GM18502 (cell line): ENCODE measurements around the gene RNF10.
A peak's percentile ranks its signal among the peaks of the same experiment; 100 is the strongest.
"Not testable (repeated sequence)": the region's sequence is repeated elsewhere in the genome, so short reads cannot be mapped to it uniquely, and the experiment has no call there.

Experiments used
- ATAC-seq: cut with Tn5 transposase; IDR thresholded peaks from one replicate; pipeline ENCODE4 v1.9.1; 2021; ENCODE audit warnings: mild to moderate bottlenecking; ENCODE audit not compliant: unreplicated experiment, poor library complexity

Gene RNF10

DNA sequence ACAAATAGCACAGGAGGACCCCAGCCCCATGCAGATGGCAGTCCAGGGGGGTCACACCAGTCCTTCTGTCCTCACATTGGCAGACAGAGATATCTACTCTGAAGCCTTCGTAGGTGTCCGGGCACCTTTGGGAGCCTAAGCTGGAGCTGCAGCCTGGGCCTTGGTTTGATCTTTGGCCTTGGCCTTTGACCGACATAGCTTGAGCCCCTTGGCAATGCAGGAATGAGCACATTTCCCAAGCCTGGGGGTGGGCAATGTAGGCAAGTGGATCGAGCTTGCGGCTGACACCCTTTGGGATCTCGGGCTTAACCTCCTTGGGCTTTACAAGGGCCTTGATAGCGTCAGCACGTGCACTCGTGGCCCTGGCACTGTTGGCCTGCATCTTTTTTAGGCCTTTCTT, 11.6 kb upstream of the RNF10 start:
- ATAC-seq = no peak

DNA sequence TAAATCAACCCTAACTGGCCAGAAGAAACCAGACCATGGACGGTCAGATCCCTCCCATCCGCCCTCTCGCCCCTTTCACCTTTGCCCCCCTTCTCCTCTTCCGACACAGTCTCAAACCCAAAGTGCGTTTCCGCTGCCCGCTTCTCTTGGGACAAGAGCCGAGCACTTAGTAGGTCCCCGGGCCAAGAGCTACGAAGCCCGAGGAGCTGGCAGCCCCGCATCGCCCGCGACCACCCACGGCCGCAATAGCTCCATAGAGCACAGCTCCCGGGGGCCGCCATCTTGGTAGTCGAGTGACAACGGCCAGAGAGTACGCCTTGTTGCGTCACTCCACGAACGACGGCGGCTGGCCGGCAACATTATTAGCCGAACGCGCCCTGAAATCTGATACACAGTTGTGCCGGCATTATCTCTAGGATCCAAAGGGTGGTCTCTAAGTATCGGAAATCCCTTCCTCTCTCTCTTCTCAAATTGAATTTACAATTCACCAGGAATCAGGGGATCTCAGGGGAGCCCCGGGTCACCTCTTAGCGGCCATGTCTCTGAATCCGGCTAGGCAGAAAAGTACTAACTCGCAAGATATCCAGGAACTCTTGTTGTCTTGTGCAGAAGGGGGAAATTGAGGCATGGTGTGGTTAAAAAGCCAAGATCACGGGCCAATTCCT, 5.2 kb upstream of the RNF10 start, which contains the start of gene COQ5:
Gene COQ5, minus strand, starts transcription at position 298 of the 665 bp plus-strand sequence. Its CDS starts 17 bp downstream, at position 281.
- ATAC-seq = peak; percentile 81

DNA sequence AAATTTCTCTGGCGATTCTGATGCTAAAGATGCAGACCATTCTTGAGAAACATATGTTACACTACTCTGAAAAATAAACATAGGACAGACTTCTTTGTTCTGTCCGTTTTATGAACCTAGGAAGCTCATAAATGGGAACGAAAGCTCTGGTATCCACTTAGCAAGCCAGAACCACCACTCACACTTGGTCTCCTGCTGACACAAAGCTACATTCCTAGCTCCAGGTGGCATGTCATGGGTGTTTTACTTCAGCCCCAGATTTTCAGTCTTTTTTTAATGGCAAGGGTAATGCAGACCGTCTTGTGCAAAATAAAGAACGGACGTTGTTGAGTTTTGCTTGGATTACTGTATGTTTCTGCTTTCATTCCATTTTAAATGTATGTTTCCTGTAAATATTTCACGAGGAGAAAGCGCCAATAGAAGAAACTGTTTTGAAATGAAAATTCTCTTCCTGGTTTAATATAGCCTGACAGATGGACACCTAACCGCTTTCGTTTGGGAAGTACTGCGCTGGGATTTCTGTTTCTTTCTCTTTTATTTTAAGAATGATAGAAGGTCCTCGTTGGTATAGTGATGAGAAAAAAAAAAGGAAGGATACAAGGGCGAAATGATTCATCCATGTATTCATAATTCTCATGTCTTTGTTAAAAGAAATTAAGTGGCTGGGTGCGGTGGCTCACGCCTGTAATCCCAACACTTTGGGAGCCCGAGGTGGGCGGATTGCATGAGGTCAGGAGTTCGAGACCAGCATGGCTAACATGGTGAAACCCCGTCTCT, 4.3 kb upstream of the RNF10 start:
- ATAC-seq = no peak

DNA sequence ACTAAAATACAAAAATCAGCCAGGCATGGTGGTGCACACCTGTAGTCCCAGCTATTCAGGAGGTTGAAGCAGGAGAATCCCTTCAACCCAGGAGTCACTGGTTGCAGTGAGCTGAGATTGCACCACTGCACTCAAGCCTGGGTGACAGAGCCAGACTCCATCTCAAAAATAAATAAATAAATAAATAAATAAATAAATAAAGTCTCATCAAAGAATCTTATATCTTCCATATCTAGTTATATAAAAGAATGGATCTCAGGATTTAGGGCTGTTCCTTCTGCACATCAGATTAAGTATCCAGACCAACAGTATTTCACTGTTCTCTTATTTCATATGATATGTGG, 3.8 kb upstream of the RNF10 start:
- ATAC-seq = not testable (repeated sequence)

DNA sequence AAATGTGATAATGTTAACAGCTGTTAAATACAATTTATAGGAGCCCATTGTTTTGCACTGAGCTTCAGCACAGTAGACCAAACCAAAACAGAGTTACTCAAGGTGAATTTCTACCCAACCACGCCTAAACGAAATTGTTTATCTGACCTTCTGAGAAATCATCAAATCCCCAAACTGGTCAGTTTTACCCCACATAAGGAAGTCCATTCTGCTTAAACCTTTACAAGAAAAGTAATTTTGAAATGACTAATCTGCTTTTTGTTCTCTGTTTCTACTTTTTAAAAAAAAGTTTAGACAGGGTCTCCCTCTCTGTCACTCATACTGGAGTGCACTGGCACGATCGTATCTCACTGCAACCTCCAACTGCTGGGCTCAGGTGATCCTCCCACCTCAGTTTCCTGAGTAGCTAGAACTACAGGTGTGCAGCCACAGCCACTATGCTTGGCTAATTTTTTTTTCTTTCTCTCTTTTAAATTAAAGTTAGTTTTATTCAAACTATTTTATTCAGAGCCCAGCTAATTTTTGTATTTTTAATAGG, 1.4 kb upstream of the RNF10 start:
- ATAC-seq = no peak

DNA sequence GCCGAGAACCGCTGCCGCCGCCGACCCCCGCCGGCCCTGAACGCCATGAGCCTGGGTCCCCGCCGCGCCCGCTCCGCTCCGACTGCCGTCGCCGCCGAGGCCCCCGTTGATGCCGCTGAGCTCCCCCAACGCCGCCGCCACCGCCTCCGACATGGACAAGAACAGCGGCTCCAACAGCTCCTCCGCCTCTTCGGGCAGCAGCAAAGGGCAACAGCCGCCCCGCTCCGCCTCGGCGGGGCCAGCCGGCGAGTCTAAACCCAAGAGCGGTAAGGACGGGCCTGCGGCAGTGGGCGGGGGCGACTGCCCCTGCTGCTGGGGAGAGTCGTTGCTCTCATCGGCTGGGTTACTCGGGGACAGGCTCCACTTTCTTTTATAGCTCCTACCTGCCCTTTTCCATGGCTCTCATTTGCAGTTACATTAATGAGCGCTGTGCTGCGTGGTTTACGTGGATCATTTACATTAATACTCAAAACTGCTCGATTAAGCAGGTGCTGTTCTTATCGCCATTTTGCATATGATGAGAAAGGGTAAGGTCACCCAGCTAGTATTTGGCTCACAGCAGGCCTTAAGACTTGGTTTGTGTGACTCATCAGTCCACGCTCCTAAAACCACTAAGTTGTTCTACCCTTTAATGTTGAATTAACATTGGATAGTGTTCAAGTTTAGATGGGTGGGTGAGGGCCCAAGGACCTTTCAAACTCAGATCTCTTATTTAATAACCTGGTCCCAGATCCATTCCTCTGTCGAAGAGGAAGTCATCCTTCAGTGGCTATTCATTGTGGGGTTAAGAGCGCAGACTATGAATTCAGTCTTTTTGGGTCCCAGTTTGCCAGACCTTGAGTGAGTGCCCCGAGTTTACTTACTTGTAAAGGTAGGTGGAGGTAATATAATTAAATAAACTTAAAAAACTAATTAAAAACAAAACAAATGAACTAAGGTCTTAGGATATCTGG, 823 bp downstream of the RNF10 start:
- ATAC-seq = peak; percentile 40

DNA sequence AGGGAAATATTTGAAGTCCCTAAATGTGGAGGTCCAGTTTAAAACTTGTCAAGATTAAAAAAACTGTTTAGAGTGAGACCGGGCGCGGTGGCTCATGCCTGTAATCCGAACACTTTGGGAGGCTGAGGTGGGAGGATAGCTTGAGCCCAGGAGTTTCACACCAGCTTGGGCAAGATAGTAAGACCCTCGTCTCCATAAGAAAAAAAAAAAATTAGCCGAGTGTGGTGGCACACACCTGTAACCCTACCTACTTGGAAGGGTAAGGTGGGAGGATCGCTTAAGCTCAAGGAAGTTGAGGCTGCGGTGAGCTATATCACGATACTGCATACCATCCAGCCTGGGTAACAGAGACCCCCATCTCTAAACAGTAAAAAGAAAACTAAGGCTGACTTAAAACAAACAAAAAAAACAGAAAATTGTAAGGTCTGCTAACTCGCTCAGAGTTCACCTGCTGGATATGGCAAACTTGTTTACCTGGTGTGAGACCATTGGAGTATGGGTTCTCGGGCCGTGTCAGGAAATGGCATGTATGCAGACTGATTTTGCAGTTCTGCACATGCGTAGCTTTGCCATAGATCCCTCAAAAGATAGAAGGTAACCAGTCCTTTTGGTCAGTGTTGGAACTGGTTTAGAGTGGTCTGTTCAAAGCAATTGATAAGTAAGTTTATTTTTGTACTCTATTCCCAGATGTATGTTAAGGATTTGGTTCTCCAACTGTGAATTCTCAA, 2.1 kb downstream of the RNF10 start:
- ATAC-seq = no peak

DNA sequence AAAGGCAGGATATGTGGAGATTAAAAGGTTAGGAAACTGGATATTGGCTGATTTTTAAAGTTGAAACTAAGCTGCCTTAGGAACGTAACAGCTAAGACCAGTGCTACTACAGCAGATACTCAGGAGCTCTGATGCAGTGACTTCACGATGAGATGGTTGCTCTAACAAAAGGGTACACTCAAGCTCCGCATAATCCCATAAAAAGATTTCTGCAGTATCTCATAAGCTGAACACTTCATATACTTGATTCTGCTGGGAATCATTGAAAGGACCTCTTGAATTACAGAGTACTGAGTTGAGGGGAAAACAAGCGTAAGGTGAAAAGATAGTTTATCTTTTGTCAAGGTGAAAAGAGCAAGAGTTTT, 3.7 kb downstream of the RNF10 start:
- ATAC-seq = no peak

DNA sequence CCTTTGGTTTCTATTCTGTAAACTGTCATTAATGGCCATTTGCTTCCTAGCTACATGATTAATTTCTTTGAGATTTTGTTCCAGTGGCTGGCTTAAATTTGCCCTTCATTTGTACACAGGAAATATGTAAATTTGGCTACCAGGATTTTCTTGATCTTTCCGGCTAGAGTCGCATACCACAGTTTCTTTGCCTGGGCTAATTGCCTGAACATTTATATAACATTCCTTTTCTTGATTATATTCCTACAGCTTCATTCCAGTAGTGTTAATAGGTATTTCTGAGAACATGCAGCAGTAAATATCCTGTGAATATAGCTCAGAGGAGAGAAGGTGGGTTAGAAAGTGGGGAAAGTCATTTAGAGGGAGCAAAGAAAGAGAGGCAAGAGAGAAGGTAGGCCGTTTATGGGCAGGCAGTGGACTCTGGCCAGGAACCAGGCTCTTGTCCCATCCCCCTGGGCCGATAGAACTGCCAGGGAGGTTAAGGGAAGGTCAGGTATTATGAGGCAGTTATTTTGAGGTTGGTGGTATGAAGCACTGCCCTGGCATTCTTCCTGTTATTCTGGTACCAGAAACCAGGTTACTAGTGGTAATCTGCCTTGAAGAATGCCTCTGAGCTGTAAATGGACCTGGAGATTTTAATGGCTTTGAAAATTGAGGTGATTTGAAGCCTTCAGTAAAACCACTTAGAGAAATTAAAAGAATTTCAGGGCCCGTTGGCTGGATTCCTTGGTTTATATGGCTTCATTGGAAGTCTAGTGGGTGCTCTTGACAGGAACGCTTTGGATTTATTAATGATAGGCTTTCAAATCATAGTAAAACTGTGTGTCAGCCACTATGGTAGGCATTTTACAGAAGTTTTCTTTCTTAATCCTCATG, 4.4 kb downstream of the RNF10 start:
- ATAC-seq = no peak

DNA sequence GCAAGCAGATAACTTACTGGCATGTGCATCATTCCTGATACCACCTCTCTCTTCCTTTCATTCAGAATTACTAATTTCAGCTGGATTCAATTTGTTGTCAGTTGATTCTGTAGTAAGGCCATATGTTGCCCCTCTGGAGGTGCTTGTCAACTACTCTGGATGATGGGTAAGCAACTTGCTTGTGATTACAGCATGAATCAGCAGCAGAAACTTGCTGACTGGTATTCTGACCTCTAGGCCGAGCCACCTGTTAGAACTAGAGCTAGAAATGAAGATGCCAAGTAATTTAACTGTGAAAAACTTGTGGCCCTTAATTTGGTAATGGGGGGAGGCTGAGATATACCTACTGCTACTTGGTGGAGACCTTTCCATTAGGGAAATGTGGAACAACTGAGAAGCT, 5.1 kb downstream of the RNF10 start:
- no peak for ATAC-seq

DNA sequence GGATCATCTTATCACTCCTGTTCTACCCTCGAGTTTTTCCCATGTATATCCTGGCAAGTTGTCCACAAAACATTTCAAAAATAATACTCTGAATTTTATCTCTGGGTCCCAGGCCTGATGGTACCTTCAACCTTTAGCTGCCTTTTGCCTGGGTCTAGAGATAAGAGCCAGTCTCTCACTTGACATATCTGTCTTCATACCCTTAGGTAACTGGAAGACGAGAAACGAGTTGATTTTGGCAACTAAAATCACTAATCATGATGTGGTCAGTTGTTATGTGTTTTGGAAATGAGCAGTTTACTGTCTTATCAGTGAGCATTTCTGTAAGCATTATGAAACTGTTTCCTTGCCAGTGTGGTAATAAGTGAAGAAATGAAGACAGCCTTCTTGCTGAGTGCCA, 6.3 kb downstream of the RNF10 start:
- no peak for ATAC-seq

DNA sequence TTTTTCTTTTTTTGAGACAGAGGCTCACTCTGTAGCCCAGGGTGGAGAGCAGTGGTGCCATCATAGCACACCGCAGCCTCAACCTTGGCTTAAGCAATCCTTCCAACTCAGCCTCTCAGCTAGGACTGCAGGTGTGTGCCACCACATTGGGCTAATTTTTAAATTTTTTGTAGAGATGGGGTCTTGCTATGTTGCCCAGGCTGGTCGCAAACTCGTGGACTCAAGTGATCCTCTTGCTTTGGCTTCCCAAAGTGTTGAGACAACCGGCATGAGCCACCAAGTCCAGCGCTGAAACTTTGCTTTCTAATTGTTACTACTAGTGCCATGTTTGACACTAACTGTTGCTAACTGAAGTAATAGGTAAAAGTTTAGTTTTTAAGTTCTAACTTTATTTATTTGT, 8.0 kb downstream of the RNF10 start:
- ATAC-seq = no peak

DNA sequence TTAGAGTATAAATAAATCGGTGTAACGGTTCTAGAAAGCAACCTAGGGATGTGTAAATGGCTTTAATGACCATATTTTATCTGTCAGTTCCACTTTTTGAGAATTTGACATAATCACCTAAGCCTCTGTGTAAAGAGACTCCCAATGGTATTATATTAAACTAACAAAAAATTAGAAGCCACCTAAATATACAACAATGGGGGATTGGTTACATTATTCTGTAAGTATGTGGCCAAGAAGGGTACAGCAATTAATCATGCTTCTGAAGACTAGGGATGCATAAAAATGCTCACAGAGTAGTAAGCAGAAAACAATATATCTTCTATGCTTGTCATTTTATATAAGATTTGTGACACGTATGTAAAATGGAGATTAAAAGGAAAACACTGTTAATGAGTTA, 10.5 kb downstream of the RNF10 start:
- ATAC-seq = no peak

DNA sequence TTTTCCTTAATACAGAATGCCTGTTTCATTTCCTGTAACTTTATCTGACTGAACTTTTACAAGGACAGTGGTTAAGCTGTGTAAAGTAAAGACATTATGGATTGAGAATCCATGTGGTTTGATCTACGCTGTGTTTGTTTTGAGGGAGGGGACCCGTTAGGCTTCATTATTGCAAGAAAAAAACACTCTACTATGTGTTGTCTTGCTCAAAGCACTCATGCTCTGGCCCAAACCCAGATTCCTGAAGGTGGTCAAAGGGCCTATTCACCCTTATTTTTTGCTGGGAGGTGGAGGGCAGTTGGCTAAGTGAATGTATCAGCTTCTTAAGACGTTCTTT, 11.9 kb downstream of the RNF10 start:
- ATAC-seq = no peak

DNA sequence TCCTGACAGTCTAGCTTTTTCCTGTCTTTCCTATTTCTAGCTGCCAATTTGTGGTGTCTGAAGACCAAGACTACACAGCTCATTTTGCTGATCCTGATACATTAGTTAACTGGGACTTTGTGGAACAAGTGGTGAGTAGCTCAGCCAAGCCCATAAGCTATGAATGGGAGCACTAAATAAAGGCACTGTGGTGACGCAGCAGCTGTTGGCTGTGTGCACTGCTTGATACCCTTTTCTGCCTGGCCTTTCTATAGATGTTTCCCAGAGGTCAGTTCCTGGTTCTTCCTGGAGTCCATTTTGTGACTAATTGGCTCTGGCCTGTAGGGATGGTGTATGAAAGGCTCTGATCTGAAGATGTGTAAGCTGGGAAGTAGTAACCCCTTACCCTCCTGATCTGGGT, 20.5 kb downstream of the RNF10 start:
- ATAC-seq = no peak

DNA sequence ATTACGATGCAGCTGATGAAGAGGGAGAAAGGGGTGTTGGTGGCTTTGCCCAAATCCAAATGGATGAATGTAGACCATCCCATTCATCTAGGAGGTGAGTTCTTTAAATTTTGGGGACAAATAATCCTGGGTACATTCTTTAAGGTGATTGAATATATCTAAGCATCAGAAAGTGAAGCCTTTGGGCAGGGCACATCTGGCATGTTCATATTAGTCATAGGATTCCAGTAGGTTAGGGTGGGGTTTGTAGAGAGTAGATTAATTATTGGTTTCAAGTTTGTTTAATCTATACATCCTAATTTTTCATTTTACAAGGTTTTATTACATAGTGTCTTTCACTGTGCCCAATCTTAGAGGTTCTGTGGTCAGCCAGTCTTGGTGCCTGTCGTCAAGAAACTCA, 23.4 kb downstream of the RNF10 start:
- ATAC-seq = no peak

DNA sequence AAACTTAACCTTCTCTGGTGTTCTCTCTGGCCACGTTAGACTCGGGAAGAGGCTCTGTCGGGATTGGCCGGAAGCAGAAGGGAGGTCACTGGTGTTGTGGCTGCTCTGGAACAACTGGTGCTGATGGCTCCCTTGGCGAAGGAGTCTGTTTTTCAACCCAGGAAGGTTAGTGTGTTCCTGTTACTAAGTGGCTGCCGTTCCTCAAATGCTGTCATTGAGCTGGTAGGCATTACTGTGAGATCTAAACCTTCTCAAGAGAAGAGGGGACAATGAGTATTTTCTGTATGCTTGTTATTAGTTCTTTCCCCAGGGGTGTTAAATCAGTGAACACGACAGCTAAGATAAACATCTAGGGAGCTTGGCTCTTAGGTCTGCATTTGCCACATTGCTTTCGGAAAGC, 28.8 kb downstream of the RNF10 start:
- ATAC-seq = no peak

DNA sequence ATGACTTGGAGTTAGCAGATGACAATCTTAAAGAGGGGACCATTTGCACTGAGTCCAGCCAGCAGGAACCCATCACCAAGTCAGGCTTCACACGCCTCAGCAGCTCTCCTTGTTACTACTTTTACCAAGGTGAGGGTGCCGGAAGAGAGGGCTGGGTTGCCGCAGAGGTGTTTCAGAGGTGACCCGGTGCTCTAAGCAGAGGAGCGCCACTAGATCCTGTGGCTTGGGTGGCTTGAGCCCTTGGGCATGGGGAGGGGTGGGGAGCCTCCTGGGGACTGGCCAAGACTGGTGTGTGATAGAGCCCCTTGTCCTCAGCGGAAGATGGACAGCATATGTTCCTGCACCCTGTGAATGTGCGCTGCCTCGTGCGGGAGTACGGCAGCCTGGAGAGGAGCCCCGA, 29.3 kb downstream of the RNF10 start:
- no peak for ATAC-seq

DNA sequence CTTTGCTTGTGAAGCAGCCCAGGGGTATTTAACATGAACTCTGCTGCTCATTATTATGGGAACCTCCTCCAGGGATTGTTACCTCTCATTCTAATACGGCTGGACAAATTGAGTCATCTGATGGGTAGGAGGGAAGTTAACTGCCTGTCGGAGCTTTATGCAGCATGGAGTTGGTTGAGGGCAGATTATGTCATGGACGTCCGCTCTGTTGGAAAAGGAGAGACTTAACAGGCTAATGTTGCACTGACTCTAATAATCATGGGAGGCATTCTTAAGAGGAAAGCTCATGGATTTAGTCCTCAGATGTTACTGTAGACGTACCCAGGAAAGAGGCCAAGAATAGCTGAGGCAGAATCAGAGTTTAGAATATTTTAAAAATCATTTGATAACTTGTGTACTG, 37.1 kb downstream of the RNF10 start:
- no peak for ATAC-seq
